H1 (cell line): ENCODE results near the gene NR2F1-AS1. TPM values are rescaled to one million over a fixed set of nuclear protein-coding genes. Genes with fewer than 3 reads are reported as not detected.

Source experiments
- CTCF ChIA-PET: fragments of 300-600 bp; sonication (Branson Sonifier 250); formaldehyde crosslinking; loops from one replicate; lab custom pipeline; 2021; ENCODE audit not compliant: partially characterized antibody; lab: Charles Lee
- POLR2A ChIA-PET: fragments of 300-600 bp; sonication (Branson Sonifier 250); formaldehyde crosslinking; loops from one replicate; lab custom pipeline; 2021; ENCODE audit warnings: inconsistent platforms; ENCODE audit not compliant: partially characterized antibody; lab: Charles Lee
- DNase-seq, 2 experiments: peaks; one replicate each; pipeline versions ENCODE4 v3.0.0 to v3.0.0-alpha.2; 2010 to 2022; ENCODE audit warnings: low spot score in 2 of 2, low read depth in 1 of 2, mixed read lengths in 1 of 2
- FAIRE-seq: peaks from 2 replicates; lab custom pipeline; 2011; peaks lifted over from hg19 to GRCh38; lab: Jason Lieb, UNC
- H2AFZ ChIP-seq: 2 replicates; pipeline ENCODE4 v1.8.1; 2012; ENCODE audit warnings: low read length, inconsistent platforms
- H2AK5ac ChIP-seq: 2 replicates; pipeline ENCODE4 v1.6.1; 2013; ENCODE audit warnings: low read depth, low read length
- H2BK120ac ChIP-seq: replicated peaks from 2 replicates; pipeline ENCODE3; 2013; ENCODE audit warnings: low read depth, low read length, inconsistent platforms
- H2BK12ac ChIP-seq: 2 replicates; pipeline ENCODE4 v1.6.1; 2013; ENCODE audit warnings: low read depth, low read length
- H2BK15ac ChIP-seq: 2 replicates; pipeline ENCODE4 v1.6.1; 2013; ENCODE audit warnings: low read length
- H2BK20ac ChIP-seq: 2 replicates; pipeline ENCODE4 v1.6.1; 2013; ENCODE audit warnings: low read length
- H2BK5ac ChIP-seq: 2 replicates; pipeline ENCODE4 v1.6.1; 2013; ENCODE audit warnings: low read depth, low read length
- H3K14ac ChIP-seq: 2 replicates; pipeline ENCODE4 v1.6.1; 2013; ENCODE audit warnings: inconsistent platforms; ENCODE audit not compliant: insufficient read length
- H3K18ac ChIP-seq: 2 replicates; pipeline ENCODE4 v1.6.1; 2013; ENCODE audit warnings: low read length; ENCODE audit errors: extremely low read depth
- H3K23ac ChIP-seq: 2 replicates; pipeline ENCODE4 v1.6.1; 2013; ENCODE audit warnings: inconsistent platforms; ENCODE audit not compliant: insufficient read length
- H3K23me2 ChIP-seq: 2 replicates; pipeline ENCODE4 v1.6.1; 2013; ENCODE audit warnings: low read depth, low read length
- H3K27ac ChIP-seq: 2 replicates; pipeline ENCODE4 v1.6.1; 2011; ENCODE audit warnings: low read depth, low read length, inconsistent platforms
- H3K27me3 ChIP-seq, 4 experiments: replicated peaks in 1 of 4; 1 replicate in 1 of 4; 2 replicates in 3 of 4; pipeline versions ENCODE4 v1.6.1 to v1.8.1; 2011 to 2013; ENCODE audit warnings: low read length in 3 of 4, mild to moderate bottlenecking in 3 of 4, inconsistent platforms in 2 of 4, mixed read lengths in 2 of 4, moderate library complexity in 1 of 4; ENCODE audit not compliant: control insufficient read depth in 3 of 4, insufficient read depth in 3 of 4; ENCODE audit errors: extremely low read depth in 1 of 4
- H3K36me3 ChIP-seq, 4 experiments: 2 replicates each; pipeline versions ENCODE4 v1.6.1 to v1.8.1; 2011 to 2013; ENCODE audit warnings: mild to moderate bottlenecking in 4 of 4, low read length in 3 of 4, moderate library complexity in 2 of 4, control low read depth in 1 of 4, inconsistent platforms in 1 of 4; ENCODE audit not compliant: insufficient read depth in 4 of 4, control insufficient read depth in 2 of 4
- H3K4ac ChIP-seq: replicated peaks from 2 replicates; pipeline ENCODE3; 2013; ENCODE audit warnings: low read length, low read depth, mixed read lengths, inconsistent platforms; ENCODE audit not compliant: insufficient read length
- H3K4me1 ChIP-seq, 4 experiments: replicated peaks in 1 of 4; 1 replicate in 1 of 4; 2 replicates in 3 of 4; pipeline versions ENCODE4 v1.6.1 to v1.8.1; 2011 to 2013; ENCODE audit warnings: low read length in 3 of 4, inconsistent platforms in 2 of 4, mixed read lengths in 1 of 4; ENCODE audit not compliant: insufficient read depth in 4 of 4, control insufficient read depth in 3 of 4
- H3K4me2 ChIP-seq, 2 experiments: 2 replicates each; pipeline versions ENCODE4 v1.6.1 to v1.8.1; 2011 to 2013; ENCODE audit warnings: low read depth in 2 of 2, low read length in 2 of 2, control low read depth in 1 of 2, inconsistent platforms in 1 of 2, mild to moderate bottlenecking in 1 of 2; ENCODE audit not compliant: insufficient read depth in 1 of 2
- H3K4me3 ChIP-seq, 4 experiments: fragments of 200-600, 300-600 bp in 1 of 4; sonication (generic), shearing (Covaris generic), sonication (Bioruptor Twin) in 1 of 4; 2 replicates each; pipeline versions ENCODE4 v1.5.1 to v1.8.1; 2011 to 2016; ENCODE audit warnings: low read length in 4 of 4, low read depth in 3 of 4, control low read depth in 2 of 4, inconsistent platforms in 2 of 4, mild to moderate bottlenecking in 2 of 4, mixed read lengths in 1 of 4, moderate library complexity in 1 of 4; ENCODE audit not compliant: insufficient read depth in 2 of 4; ENCODE audit errors: extremely low read depth in 1 of 4
- H3K56ac ChIP-seq: replicated peaks from 2 replicates; pipeline ENCODE3; 2013; ENCODE audit warnings: low read depth, mild to moderate bottlenecking, mixed read lengths, low read length, inconsistent platforms; ENCODE audit not compliant: insufficient read length
- H3K79me1 ChIP-seq: 2 replicates; pipeline ENCODE4 v1.6.1; 2013; ENCODE audit warnings: low read depth, low read length, control low read depth
- H3K79me2 ChIP-seq, 2 experiments: 2 replicates each; pipeline versions ENCODE4 v1.6.1 to v1.8.1; 2012 to 2013; ENCODE audit warnings: low read length in 2 of 2, mild to moderate bottlenecking in 2 of 2, inconsistent platforms in 1 of 2; ENCODE audit not compliant: insufficient read depth in 2 of 2, control insufficient read depth in 1 of 2
- H3K9ac ChIP-seq, 4 experiments: replicated peaks in 1 of 4; 1 replicate in 1 of 4; 2 replicates in 3 of 4; pipeline versions ENCODE4 v1.6.1 to v1.8.1; 2011 to 2013; ENCODE audit warnings: low read depth in 3 of 4, low read length in 3 of 4, control low read depth in 2 of 4, mild to moderate bottlenecking in 2 of 4, moderate library complexity in 2 of 4, inconsistent platforms in 1 of 4; ENCODE audit errors: extremely low read depth in 1 of 4
- H3K9me3 ChIP-seq, 2 experiments: 2 replicates each; pipeline versions ENCODE4 v1.6.1 to v1.8.1; 2012 to 2013; ENCODE audit warnings: mild to moderate bottlenecking in 2 of 2, moderate library complexity in 2 of 2, control low read depth in 1 of 2, inconsistent platforms in 1 of 2, low read depth in 1 of 2, low read length in 1 of 2, mixed read lengths in 1 of 2; ENCODE audit not compliant: insufficient read depth in 2 of 2
- H4K20me1 ChIP-seq, 2 experiments: replicated peaks in 1 of 2; 2 replicates each; pipeline versions ENCODE3 to v1.8.1; 2011 to 2013; ENCODE audit warnings: inconsistent platforms in 2 of 2, low read length in 2 of 2, mild to moderate bottlenecking in 1 of 2; ENCODE audit not compliant: insufficient read depth in 2 of 2, control insufficient read depth in 1 of 2
- H4K5ac ChIP-seq: 2 replicates; pipeline ENCODE4 v1.6.1; 2013; ENCODE audit warnings: low read length, low read depth, mixed read lengths, inconsistent platforms; ENCODE audit not compliant: insufficient read length
- H4K8ac ChIP-seq: 2 replicates; pipeline ENCODE4 v1.8.0; 2013; ENCODE audit warnings: mild to moderate bottlenecking, moderate library complexity, low read length, inconsistent platforms; ENCODE audit not compliant: insufficient read depth; ENCODE audit errors: extremely low read depth
- H4K91ac ChIP-seq: replicated peaks from 2 replicates; pipeline ENCODE3; 2013; ENCODE audit warnings: low read length, mixed read lengths, inconsistent platforms; ENCODE audit not compliant: insufficient read length
- FOSL1 ChIP-seq: IDR thresholded peaks from 2 replicates; pipeline ENCODE4 v1.6.1; 2011; ENCODE audit warnings: mild to moderate bottlenecking, low read depth, low read length, moderate library complexity; ENCODE audit not compliant: insufficient read depth
- TAF7 ChIP-seq: optimal IDR thresholded peaks from 2 replicates; pipeline ENCODE3; 2011; ENCODE audit warnings: low read depth, mild to moderate bottlenecking, inconsistent platforms, low read length, moderate library complexity, borderline replicate concordance
- TEAD4 ChIP-seq: IDR thresholded peaks from 2 replicates; pipeline ENCODE4 v1.6.1; 2012; ENCODE audit warnings: low read depth, low read length, inconsistent platforms, mixed read lengths
- WGBS, 2 experiments: shearing (Covaris generic) in 1 of 2; methylation state at CpG; one replicate each; pipeline versions ENCODE4 v1.1.6 to v1.1.7; 2013 to 2015; ENCODE audit warnings: low lambda C conversion rate in 2 of 2, mixed read lengths in 2 of 2, inconsistent platforms in 1 of 2, low coverage in 1 of 2, missing lambda C conversion rate in 1 of 2; ENCODE audit not compliant: insufficient replicate concordance in 2 of 2, insufficient coverage in 1 of 2, insufficient read length in 1 of 2; ENCODE audit errors: extremely low coverage in 1 of 2, missing lambda C conversion rate in 1 of 2; 5-methylcytosine and 5-hydroxymethylcytosine counted together
- polyA plus RNA-seq, 7 experiments: library from polyadenylated mRNA; depleted of rRNA in 3 of 7; stranded (reverse) in 5 of 7; unstranded in 2 of 7; fragments of >200 nt in 5 of 7; fragments of 200-250 nt in 2 of 7; gene quantifications; 1 replicate in 5 of 7; 2 replicates in 1 of 7; 4 replicates in 1 of 7; pipeline versions ENCODE4 v1.2.1 to v1.2.3, GENCODE V29; 2011 to 2013; ENCODE audit warnings: missing spikeins in 2 of 7, mixed read lengths in 2 of 7
- total RNA-seq: library from RNA; stranded (reverse); fragmentation: NEBNext Ultra II Directional; extraction: Animal tissue kit (Norgen Biotek cat#: 25700); gene quantifications from 2 replicates; pipeline ENCODE4 v1.2.1, GENCODE V29; 2021

Gene NR2F1-AS1
- total and polyA plus RNA-seq, 2 of the 8 experiments (the other 6 are each of a cell fraction or from before 2014, with no cell fraction given) = 1.6 to 5.6 TPM

- Histone ChIP-seq H3K36me3 (no peaks in the 10 kb centered on the region; a peak in 2 of 8 replicates), H2BK5ac (no peak overlapping the region), H3K4ac (no peak overlapping the region), H4K5ac (no peak overlapping the region), H3K4me2 (no peak overlapping the region), H3K9ac (no peak overlapping the region), H3K23me2 (no peaks in the 10 kb centered on the region), H4K20me1 (no peaks in the 10 kb centered on the region), H2BK15ac (no peak overlapping the region), H3K18ac (no peak overlapping the region), H2AK5ac (no peak overlapping the region), H3K9me3 (peaks cover 20 to 25% of the 10 kb centered on the region in 2 experiments), H2BK120ac (no peak overlapping the region), H4K91ac (no peak overlapping the region), H2BK20ac (no peak overlapping the region), H2AFZ (no peak overlapping the region), H3K79me1 (no peaks in the 10 kb centered on the region), H3K27ac (no peak overlapping the region), H3K14ac (no peak overlapping the region), H3K4me3 (no peak overlapping the region), H4K8ac (no peak overlapping the region), H3K79me2 (no peaks in the 10 kb centered on the region), H2BK12ac (no peak overlapping the region), H3K4me1 (no peaks in the 10 kb centered on the region), H3K23ac (no peak overlapping the region), H3K56ac (no peak overlapping the region), H3K27me3 (no peaks in the 10 kb centered on the region)
- DNase-seq = no peak
- no peak for FAIRE-seq
- 88% methylated on average over 1 of the region's 1 CpG; no CpG with 5 or more reads in 1 of the 2 experiments for WGBS, 2 experiments
- TF ChIP-seq TEAD4 (no peak), FOSL1 (no peak), TAF7 (no peak)
- ChIA-PET CTCF (no interaction called here), POLR2A (no interaction called here)
Measured at GRCh38 chr5:93461756-93462155, 119.3 kb downstream of the NR2F1-AS1 start.
